Smooth muscle cell (in vitro differentiated cells): ENCODE results near the gene FIG4. TPM values are rescaled to one million over a fixed set of nuclear protein-coding genes. Genes with fewer than 3 reads are reported as not detected.
"Not testable (repeated sequence)": the region's sequence is repeated elsewhere in the genome, so short reads cannot be mapped to it uniquely, and the experiment has no call there.

ENCODE experiments used
- DNase-seq: peaks from one replicate; lab custom pipeline; 2025; ENCODE audit not compliant: unreplicated experiment; lab: John Stamatoyannopoulos, UW
- H2AFZ ChIP-seq: fragments of 200-600 bp; sonication (generic); 2 replicates; pipeline ENCODE4 v1.6.0; 2016; ENCODE audit warnings: antibody characterized with exemption, low read depth, mild to moderate bottlenecking
- H3F3A ChIP-seq: fragments of 200-600 bp; sonication (generic); 2 replicates; pipeline ENCODE4 v1.6.0; 2017; ENCODE audit warnings: antibody characterized with exemption, low read depth
- H3K27ac ChIP-seq: fragments of 200-600 bp; sonication (generic); 2 replicates; pipeline ENCODE4 v1.5.1; 2016; ENCODE audit warnings: low read depth, mild to moderate bottlenecking
- H3K27me3 ChIP-seq: fragments of 200-600 bp; sonication (generic); 2 replicates; pipeline ENCODE4 v1.6.1; 2016; ENCODE audit warnings: low read depth, mild to moderate bottlenecking
- H3K36me3 ChIP-seq: fragments of 200-600 bp; sonication (generic); 2 replicates; pipeline ENCODE4 v1.5.1; 2016; ENCODE audit warnings: low read depth
- H3K4me1 ChIP-seq: fragments of 200-600 bp; sonication (generic); 2 replicates; pipeline ENCODE4 v1.5.1; 2016; ENCODE audit warnings: low read depth
- H3K4me2 ChIP-seq: fragments of 200-600 bp; sonication (generic); 2 replicates; pipeline ENCODE4 v1.6.0; 2016; ENCODE audit warnings: mild to moderate bottlenecking
- H3K4me3 ChIP-seq: fragments of 200-600 bp; sonication (generic); 2 replicates; pipeline ENCODE4 v1.5.1; 2016; ENCODE audit warnings: mild to moderate bottlenecking
- H3K79me2 ChIP-seq: fragments of 200-600 bp; sonication (generic); 2 replicates; pipeline ENCODE4 v1.6.0; 2016; ENCODE audit warnings: low read depth, mild to moderate bottlenecking
- H3K9ac ChIP-seq: fragments of 200-600 bp; sonication (generic); 2 replicates; pipeline ENCODE4 v1.6.0; 2016; ENCODE audit warnings: low read depth
- H3K9me3 ChIP-seq: fragments of 200-600 bp; sonication (generic); replicated peaks from 2 replicates; pipeline ENCODE4 v1.5.1; 2016; ENCODE audit warnings: low read depth
- H4K20me1 ChIP-seq: fragments of 200-600 bp; sonication (generic); 2 replicates; pipeline ENCODE4 v1.6.0; 2016; ENCODE audit warnings: low read depth
- CTCF ChIP-seq: fragments of 200-600 bp; sonication (generic); IDR thresholded peaks from 2 replicates; pipeline ENCODE4 v1.5.1; 2017; ENCODE audit warnings: borderline replicate concordance, mild to moderate bottlenecking, antibody characterized with exemption; ENCODE audit not compliant: insufficient read depth, poor library complexity, severe bottlenecking
- WGBS: methylation state at CpG from one replicate; pipeline ENCODE4 v1.1.7; 2016; ENCODE audit warnings: low lambda C conversion rate; 5-methylcytosine and 5-hydroxymethylcytosine counted together
- polyA plus RNA-seq: library from polyadenylated mRNA; unstranded; fragments of >200 nt; fragmentation: Nextera tagmentation; extraction: Ambion mirVana; gene quantifications from 2 replicates; pipeline ENCODE4 v1.2.1, GENCODE V29; 2016
- total RNA-seq: library from RNA; depleted of rRNA; stranded (reverse); fragments of >200 nt; gene quantifications from 2 replicates; pipeline ENCODE4 v1.2.3, GENCODE V29; 2014

FIG4 gene
- total and polyA plus RNA-seq, 2 experiments from 2014 or later, result 12.1 to 12.4 TPM

GRCh38 chr6:109821428-109821827, 130.3 kb downstream of the FIG4 start:
- Histone ChIP-seq H3K27me3 (no peaks in the 10 kb centered on the region), H3K27ac (no peak overlapping the region), H3K36me3 (no peaks in the 10 kb centered on the region), H3K4me1 (no peaks in the 10 kb centered on the region), H3K79me2 (no peaks in the 10 kb centered on the region), H3K4me2 (no peak overlapping the region), H3K9ac (no peak overlapping the region), H2AFZ (no peak overlapping the region), H3F3A (no peaks in the 10 kb centered on the region), H4K20me1 (no peaks in the 10 kb centered on the region), H3K9me3 (no peaks in the 10 kb centered on the region), H3K4me3 (no peak overlapping the region)
- 85% methylated on average over 2 of the region's 2 CpGs for WGBS
- TF ChIP-seq CTCF, result no peak
- no peak for DNase-seq

- WGBS, result 92% methylated on average over 6 of the region's 6 CpGs
- no peak for TF ChIP-seq CTCF
These were observed 133.0 kb downstream of the FIG4 start for GRCh38 chr6:109824105-109824504.

GRCh38 chr6:109826551-109826950, 135.5 kb downstream of the FIG4 start:
- no peaks in the 10 kb centered on the region for H3K4me1 ChIP-seq
- no peaks in the 10 kb centered on the region for H3K9me3 ChIP-seq
- WGBS, result 96% methylated on average over 2 of the region's 2 CpGs
- no peak overlapping the region for H3K27ac ChIP-seq
- H3K36me3 ChIP-seq, result no peaks in the 10 kb centered on the region
- H2AFZ ChIP-seq, result no peak overlapping the region
- no peak overlapping the region for H3K9ac ChIP-seq
- H4K20me1 ChIP-seq, result no peaks in the 10 kb centered on the region
- TF ChIP-seq CTCF, result no peak
- no peaks in the 10 kb centered on the region for H3F3A ChIP-seq
- DNase-seq, result no peak
- no peaks in the 10 kb centered on the region for H3K27me3 ChIP-seq
- no peak overlapping the region for H3K4me3 ChIP-seq
- no peak overlapping the region for H3K4me2 ChIP-seq
- no peaks in the 10 kb centered on the region for H3K79me2 ChIP-seq

More at GRCh38 chr6:109824105-109824504, 133.0 kb downstream of the FIG4 start:
- Histone ChIP-seq H3K27ac (no peak overlapping the region), H3K4me2 (no peak overlapping the region), H4K20me1 (no peaks in the 10 kb centered on the region), H3K27me3 (no peaks in the 10 kb centered on the region), H3K4me1 (no peaks in the 10 kb centered on the region), H3K4me3 (no peak overlapping the region), H3K9ac (no peak overlapping the region), H3F3A (no peaks in the 10 kb centered on the region), H3K79me2 (no peaks in the 10 kb centered on the region), H2AFZ (no peak overlapping the region), H3K9me3 (no peaks in the 10 kb centered on the region), H3K36me3 (no peaks in the 10 kb centered on the region)
- DNase-seq, result no peak

- not testable (repeated sequence) for H3K79me2 ChIP-seq, H4K20me1 ChIP-seq, H3F3A ChIP-seq, H3K36me3 ChIP-seq, H3K4me2 ChIP-seq, H3K9ac ChIP-seq, H3K4me1 ChIP-seq, H3K4me3 ChIP-seq, H2AFZ ChIP-seq, H3K27ac ChIP-seq, H3K27me3 ChIP-seq, DNase-seq, H3K9me3 ChIP-seq
These were observed 140.3 kb downstream of the FIG4 start for GRCh38 chr6:109831352-109831751.
